HT1080 (cell line): ENCODE results near the gene PALD1. TPM values are rescaled to one million over a fixed set of nuclear protein-coding genes. Genes with fewer than 3 reads are reported as not detected.
A peak's percentile ranks its signal among the peaks of the same experiment; 100 is the strongest.
"Not testable (repeated sequence)": the region's sequence is repeated elsewhere in the genome, so short reads cannot be mapped to it uniquely, and the experiment has no call there.

Experiments
- DNase-seq: peaks from one replicate; pipeline ENCODE4 v3.0.0-alpha.2; 2015; ENCODE audit warnings: low read depth
- total RNA-seq: library from RNA; depleted of rRNA; stranded (reverse); fragments of >200 nt; shearing (Covaris generic); gene quantifications from 2 replicates; pipeline ENCODE4 v1.2.3, GENCODE V29; 2014

Gene PALD1
- total RNA-seq, 1 experiment from 2014 or later: 1.8 TPM

GRCh38 chr10:70481831-70482530 is 3.4 kb downstream of the PALD1 start:
- DNase-seq: no peak

GRCh38 chr10:70482982-70483760 is 4.6 kb downstream of the PALD1 start:
- DNase-seq: no peak

DNA sequence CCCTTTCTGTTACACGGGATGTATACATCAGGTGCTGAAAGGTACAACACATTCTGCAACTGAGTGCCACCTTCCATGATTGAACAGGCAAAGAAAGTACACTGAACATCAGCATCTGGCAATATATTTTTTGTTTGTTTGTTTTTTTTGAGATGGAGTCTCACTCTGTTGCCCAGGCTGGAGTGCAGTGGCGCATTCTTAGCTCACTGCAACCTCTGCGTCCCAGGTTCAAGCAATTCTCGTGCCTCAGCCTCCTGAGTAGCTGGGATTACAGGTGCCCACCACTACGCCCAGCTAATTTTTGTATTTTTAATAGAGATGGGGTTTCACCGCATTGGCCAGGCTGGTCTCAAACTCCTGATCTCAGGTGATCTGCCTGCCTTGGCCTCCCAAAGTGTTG is 5.3 kb downstream of the PALD1 start:
- DNase-seq: not testable (repeated sequence)

GRCh38 chr10:70487824-70488223 is 9.3 kb downstream of the PALD1 start:
- no peak for DNase-seq

GRCh38 chr10:70490142-70490541 is 11.6 kb downstream of the PALD1 start:
- DNase-seq: no peak

DNA sequence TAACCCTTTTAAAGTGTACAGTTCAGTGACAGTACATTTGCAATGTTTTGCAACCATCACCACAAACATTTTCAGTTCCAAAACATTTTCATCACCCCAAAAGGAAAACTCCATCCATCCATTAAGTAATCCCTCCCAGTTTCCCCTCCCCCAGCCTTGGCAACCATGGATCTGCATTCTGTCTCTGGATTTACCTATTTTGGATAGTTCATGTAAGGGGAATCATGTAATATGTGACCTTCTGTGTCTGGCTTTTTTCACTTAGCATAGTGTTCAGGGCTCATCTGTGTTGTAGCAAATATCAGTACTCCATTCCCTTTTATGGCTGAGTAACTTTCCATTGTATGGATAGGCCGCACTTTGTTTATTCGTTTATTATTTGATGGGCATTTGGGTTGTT is 13.0 kb downstream of the PALD1 start:
- DNase-seq: no peak

DNA sequence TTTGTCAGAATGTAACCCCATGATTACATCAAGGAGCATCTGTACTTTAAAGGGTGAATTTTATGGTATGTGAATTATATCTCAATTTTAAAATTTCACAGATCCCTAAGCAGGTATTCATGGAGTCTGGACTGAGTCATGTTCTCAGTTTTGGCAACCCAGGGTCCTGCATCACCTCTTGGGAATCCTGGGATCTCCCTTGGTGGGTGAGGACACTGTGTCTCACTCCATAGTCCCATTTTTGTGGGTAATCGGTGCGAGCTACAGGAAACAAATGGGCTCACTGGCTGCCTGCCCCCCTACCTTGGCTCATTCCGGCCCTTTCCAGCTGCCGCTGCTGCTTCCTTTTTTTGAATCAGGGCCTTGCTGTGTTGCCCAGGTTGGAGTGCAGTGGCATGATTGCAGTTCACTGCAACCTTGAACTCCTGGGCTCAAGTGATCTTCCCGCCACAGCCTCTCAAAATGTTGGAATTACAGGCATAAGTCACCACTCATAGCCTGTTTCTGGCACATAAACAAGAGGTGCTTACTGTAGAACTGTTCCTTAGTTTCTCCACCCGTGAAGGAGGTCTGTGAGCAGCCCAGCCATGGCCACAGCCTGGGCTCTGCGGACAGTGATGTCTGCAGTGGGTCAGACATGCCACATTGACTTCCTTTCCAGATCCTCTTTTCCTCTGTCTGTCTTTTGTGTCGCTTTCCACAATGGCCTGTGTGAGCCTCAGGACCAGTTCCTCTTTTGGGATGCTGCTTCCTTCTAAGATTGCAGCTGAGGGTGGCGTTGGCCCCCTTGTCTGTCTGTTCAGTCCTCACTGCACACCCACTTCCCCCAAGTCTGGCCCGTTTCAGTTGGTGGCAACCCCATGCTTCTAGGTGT is 14.5 kb downstream of the PALD1 start:
- DNase-seq: peak; percentile 21

DNA sequence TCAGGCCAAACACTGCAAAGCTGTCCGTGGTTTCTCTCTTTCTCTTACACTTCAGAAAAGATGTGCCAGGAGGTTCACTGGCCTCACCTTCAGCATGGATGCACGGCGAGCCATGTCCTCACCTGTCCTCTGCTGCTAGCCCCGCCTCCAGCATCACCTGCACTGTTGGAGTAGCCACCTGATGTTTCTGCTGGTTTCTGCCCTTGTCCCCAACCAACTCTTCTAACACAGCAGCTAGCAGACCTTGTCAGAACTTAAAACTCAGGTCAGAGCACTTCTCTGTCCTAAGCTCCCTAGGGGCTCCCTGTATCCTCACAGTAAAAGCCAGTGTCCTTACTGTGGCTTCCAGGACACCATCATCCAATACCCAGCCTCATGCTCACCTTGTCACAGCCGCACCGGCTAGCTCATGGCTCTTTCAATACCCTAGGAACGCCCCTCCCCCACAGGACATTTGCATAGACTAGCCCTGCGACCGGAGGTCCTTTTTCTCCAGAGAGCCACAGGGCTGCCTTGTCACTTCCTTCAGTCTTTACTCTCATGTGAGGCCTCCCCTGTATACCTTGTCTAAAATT is 15.2 kb downstream of the PALD1 start:
- no peak for DNase-seq

DNA sequence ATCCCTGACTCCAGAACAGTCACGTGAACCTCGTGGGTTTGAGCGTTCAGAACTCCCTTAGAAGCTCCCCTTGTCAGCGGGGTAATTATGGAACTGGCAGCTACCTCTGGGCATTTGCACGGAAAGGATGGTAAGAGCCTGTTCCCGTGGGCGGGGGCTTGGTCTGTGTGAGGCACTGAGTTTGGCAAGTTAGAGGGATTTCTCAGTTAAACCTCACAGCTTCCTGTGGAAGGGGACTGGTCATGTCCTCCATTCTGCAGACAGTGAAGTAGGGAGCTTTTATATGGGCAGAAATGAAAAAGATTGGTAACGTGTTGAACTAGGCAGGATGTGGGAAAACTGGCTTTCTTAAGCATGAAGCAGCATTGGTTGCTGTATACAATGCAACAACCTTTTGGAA is 16.0 kb downstream of the PALD1 start:
- peak; percentile 32 for DNase-seq

DNA sequence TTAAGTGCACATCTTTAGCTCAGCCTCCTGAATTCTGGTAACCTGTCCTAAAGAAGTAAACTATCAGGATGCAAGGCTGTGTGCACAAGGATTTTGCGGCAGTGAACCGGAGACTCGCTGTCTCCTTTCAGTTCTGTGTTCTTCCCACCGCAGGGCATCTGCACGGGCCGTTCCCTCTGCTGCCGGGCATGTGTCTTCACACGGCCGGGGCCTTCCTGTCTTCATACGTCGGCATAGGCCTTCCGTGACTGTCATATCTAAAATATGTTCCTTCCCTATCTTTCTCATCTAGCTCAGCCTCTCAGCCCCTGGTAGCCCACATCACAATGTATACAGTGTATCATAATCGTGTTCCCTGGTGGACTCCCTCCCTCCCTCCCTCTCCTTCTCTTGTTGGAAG is 16.4 kb downstream of the PALD1 start:
- no peak for DNase-seq

DNA sequence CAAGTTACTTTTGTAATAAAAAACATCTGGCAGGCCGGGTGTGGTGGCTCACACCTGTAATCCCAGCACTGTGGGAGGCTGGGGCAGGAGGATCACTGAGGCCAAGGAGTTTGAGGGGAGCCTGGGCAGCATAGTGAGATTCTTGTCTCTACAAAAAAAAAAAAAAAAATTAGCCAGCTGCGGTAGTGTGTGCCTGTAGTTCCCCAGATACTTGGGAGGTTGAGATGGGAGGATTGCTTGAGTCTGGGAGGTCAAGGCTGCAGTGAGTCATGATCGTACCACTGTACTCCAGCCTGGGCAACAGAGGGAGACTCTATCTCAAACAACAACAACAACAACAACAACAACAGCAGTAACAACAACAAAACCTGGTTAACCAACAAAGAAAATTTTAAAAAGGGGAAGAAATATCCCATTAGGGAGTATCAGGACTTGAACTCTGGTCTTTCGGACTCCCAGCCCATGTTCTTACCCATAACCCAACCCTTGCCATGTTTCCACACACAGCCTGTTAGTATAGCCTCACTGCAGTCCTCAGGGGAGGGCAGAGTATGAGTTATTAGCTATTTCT is 17.2 kb downstream of the PALD1 start:
- DNase-seq: no peak

- DNase-seq: no peak
Observed at GRCh38 chr10:70496341-70497119, 18.0 kb downstream of the PALD1 start.

GRCh38 chr10:70497120-70497545 is 18.6 kb downstream of the PALD1 start:
- DNase-seq: no peak

GRCh38 chr10:70498970-70499835 is 20.6 kb downstream of the PALD1 start:
- DNase-seq: no peak

GRCh38 chr10:70499836-70500167 is 21.2 kb downstream of the PALD1 start:
- DNase-seq: no peak

DNA sequence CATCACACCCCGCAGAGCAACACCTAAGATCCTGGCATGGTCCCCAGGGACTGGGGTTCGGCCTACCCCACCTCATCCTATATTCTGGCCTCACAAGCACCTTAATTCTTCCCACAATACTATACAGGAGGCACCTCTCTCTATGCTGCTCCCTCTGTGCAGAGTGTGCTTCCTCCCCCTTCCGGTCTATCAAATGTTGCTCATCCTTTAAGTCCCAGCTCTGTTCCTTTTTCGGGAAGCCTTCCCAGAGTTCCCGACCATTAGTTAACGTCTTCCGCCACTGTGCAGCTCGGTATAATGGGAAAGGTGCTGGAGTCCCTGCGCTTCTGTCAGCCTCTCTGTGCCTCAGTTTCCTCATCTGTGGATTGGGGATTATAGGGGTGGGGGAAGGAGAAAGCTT is 21.8 kb downstream of the PALD1 start:
- no peak for DNase-seq

- DNase-seq: no peak
Observed at GRCh38 chr10:70500812-70501301, 22.3 kb downstream of the PALD1 start.

- no peak for DNase-seq
Observed at GRCh38 chr10:70502406-70502805, 23.8 kb downstream of the PALD1 start.

- DNase-seq: no peak
Observed at GRCh38 chr10:70503776-70504175, 25.2 kb downstream of the PALD1 start.
